HG03045 (cell line): ENCODE measurements around the gene GSTO2.

ENCODE experiments used
- ATAC-seq: cut with Tn5 transposase; IDR thresholded peaks from one replicate; pipeline ENCODE4 v1.9.1; 2021; ENCODE audit warnings: mild to moderate bottlenecking, moderate library complexity; ENCODE audit not compliant: unreplicated experiment

The GSTO2 gene

GRCh38 chr10:104337985-104338735, 69.2 kb downstream of the GSTO2 start, which contains the start of gene ITPRIP:
Gene ITPRIP (minus strand): TSS chr10:104338465. CDS start chr10:104316051, 22,414 bp downstream.
- peak; percentile 70 for ATAC-seq

GRCh38 chr10:104339469-104340110, 70.6 kb downstream of the GSTO2 start:
- ATAC-seq: no peak

GRCh38 chr10:104340111-104340526, 71.1 kb downstream of the GSTO2 start:
- no peak for ATAC-seq

DNA sequence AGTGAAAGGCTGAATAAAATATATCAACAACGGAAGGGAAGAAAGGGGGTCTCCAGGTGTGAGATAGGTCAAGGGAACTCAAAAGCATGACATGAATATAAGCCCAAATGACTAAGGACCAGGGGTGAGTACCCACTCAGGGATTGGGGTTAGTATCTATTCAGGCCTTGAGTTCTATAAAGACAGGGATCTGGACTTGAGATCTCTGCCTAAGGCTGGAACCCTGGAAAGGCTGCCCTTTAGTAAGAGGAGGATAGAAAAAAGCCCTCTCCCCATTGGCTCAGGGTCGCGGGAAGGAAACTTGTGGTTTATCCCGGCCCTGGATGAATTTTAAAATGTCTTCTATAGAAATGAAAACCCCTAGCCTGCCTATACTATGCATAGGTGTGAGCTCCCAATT, 71.7 kb downstream of the GSTO2 start:
- ATAC-seq: no peak

DNA sequence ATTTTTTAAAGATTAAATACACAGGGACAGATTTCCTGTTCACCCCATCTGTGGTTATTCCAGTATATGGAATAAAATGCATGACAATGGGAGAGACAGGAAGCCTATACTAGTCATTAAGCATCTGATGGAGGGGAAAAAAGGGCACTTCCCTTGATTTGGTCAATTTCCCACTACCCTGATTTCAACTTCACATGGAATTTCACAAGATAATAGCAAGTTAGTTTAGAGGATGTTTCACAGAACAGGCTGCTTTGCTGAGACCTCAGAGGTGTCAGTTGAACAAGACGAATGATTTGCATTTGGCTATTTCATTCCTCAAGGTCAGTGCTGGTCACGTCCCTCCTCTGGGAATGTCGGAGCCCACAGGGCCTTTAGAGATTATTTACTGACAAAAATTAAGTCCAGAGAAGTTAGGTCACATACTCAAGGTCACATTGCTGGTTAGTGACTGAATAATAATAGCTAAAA, 74.0 kb downstream of the GSTO2 start:
- ATAC-seq: no peak

DNA sequence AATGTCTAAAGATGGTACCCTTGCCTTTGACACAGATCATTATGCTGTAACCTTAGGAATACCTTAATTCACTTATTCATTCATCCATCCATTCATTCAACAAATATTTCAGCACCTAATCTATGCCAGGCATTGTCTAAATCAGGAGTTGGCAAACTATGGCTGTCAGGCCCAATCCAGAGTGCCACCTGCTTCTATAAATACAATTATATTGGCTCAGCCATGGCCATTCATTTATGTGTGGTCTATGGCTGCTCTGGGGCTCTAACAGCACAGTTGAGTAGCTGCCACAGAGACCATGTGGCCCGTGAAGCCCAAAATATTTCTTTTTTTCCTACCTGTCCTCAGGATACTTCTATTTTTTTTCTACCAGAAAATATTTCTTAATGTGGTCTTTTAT, 75.2 kb downstream of the GSTO2 start:
- ATAC-seq: no peak

GRCh38 chr10:104345515-104345914, 76.5 kb downstream of the GSTO2 start:
- ATAC-seq: no peak

GRCh38 chr10:104345941-104346340, 77.0 kb downstream of the GSTO2 start:
- ATAC-seq: no peak

- no peak for ATAC-seq
Measured at GRCh38 chr10:104347295-104348045, 78.5 kb downstream of the GSTO2 start.

- ATAC-seq: no peak
Measured at GRCh38 chr10:104348601-104349000, 79.6 kb downstream of the GSTO2 start.

- ATAC-seq: peak; percentile 44
Measured at GRCh38 chr10:104349623-104350126, 80.7 kb downstream of the GSTO2 start.

GRCh38 chr10:104350127-104350635, 81.2 kb downstream of the GSTO2 start:
- peak; percentile 42 for ATAC-seq

- ATAC-seq: no peak
Measured at GRCh38 chr10:104351061-104351702, 82.2 kb downstream of the GSTO2 start.

- no peak for ATAC-seq
Measured at GRCh38 chr10:104351919-104352318, 82.9 kb downstream of the GSTO2 start.

DNA sequence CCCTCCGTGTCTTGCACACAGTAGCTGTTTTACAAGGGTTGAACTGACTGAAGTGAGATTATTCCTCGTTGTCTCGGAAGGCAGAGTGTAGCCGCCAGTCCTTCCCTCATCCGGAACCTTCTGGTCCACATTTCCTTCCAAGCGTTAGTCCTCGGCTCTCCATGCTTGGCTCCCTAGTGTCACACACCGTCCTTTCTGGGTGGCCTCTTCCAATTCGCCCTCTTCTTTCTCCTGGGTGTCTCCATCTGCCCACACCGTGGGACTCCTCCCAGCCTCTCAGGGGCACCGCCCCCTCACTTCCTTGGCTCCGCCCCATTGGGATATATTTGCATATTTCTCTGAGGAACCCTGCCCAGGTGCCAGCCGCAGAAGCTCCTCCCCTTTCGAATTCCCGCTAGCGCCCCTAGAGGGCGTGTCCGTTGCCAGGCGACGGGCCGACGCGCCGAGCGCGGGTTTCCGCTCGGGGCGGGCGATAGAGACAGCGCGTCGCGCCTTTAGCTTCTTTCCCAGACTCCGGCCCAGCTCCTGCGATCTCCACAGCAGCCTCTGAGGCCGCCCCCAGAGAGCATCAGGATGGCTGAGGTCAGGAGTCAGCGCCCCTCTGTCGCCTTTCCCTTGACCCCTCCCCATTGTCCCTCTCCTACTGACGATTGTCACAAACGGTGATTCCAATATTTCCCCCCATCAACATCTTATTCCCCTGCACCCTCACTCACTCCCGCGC, 84.5 kb downstream of the GSTO2 start, which contains the start of gene CFAP58:
TSS of gene CFAP58 (plus strand) at position 509 of the 724 bp plus-strand sequence. CDS start at position 574, 65 bp downstream.
- peak; percentile 63 for ATAC-seq
